ENCODE measurements around the gene KDM1A. TPM values are rescaled to one million over a fixed set of nuclear protein-coding genes. Genes with fewer than 3 reads are reported as not detected.

KDM1A gene
- total and polyA plus RNA-seq, 2 of the 13 experiments (the other 11 are each of a cell fraction or from before 2014, with no cell fraction given): 81.3 to 173 TPM

GRCh38 chr1:23123528-23123927, 104.3 kb downstream of the KDM1A start (continued):
- TF ChIP-seq ZNF513 (CRISPR knock-in tag; conservative IDR thresholded peaks at IDR 0.05) (no peak), CEBPB (IDR thresholded peaks at IDR 0.05; ENCODE audit: borderline replicate concordance, low read depth, low read length) (no peak), BRD4 (CRISPR knock-in tag; IDR thresholded peaks at IDR 0.05) (no peak), ZNF263 (CRISPR knock-in tag; IDR thresholded peaks at IDR 0.05) (no peak), CSRNP1 (CRISPR knock-in tag; IDR thresholded peaks at IDR 0.05) (no peak), HOXA3 (CRISPR knock-in tag; IDR thresholded peaks at IDR 0.05) (no peak), ZNF333 (CRISPR knock-in tag; IDR thresholded peaks at IDR 0.05; ENCODE audit: borderline replicate concordance) (no peak), MXI1 (IDR thresholded peaks at IDR 0.05; ENCODE audit: borderline replicate concordance, low read depth, low read length) (no peak), NR2F1 (CRISPR knock-in tag; IDR thresholded peaks at IDR 0.05) (no peak), ZBED4 (CRISPR knock-in tag; IDR thresholded peaks at IDR 0.05; ENCODE audit: borderline replicate concordance) (no peak), PLSCR1 (CRISPR knock-in tag; IDR thresholded peaks at IDR 0.05; ENCODE audit: borderline replicate concordance) (no peak), ZNF326 (CRISPR knock-in tag; IDR thresholded peaks at IDR 0.05; ENCODE audit: borderline replicate concordance) (no peak), GMEB2 (CRISPR knock-in tag; IDR thresholded peaks at IDR 0.05; ENCODE audit: low read depth) (no peak), PREB (CRISPR knock-in tag; IDR thresholded peaks at IDR 0.05) (no peak), ZNF33B (CRISPR knock-in tag; IDR thresholded peaks at IDR 0.05) (no peak)

All from HepG2 (cell line).